HepG2 (cell line): Measurements from ENCODE around the gene TCF7L2. TPM values are rescaled to one million over a fixed set of nuclear protein-coding genes. Genes with fewer than 3 reads are reported as not detected.
A peak's percentile ranks its signal among the peaks of the same experiment; 100 is the strongest.

Experiments
- ATAC-seq: fragments of 200-7000 bp; cut with Tn5 transposase; 3 replicates; pipeline ENCODE4 v1.9.1; 2020; ENCODE audit warnings: mild to moderate bottlenecking, moderate library complexity
- BruUV-seq: library from RNA; stranded (reverse); fragments of 400-500 nt; replicated peaks from 2 replicates; lab custom pipeline; 2021; lab: Mats Ljungman, UMichigan
- CTCF ChIA-PET: fragments of 300-600 bp; formaldehyde crosslinking; extraction: SDS; loops from one replicate; lab custom pipeline; 2021; ENCODE audit warnings: low total read pairs, inconsistent platforms, low intra/inter-chr PET ratio; lab: Yijun Ruan, JAX
- POLR2A ChIA-PET: fragments of 350-600 bp; sonication (Branson Sonifier 250); formaldehyde crosslinking; loops from one replicate; lab custom pipeline; 2020; ENCODE audit warnings: antibody characterized with exemption, inconsistent platforms; lab: Yijun Ruan, JAX
- DNase-seq: peaks from one replicate; pipeline ENCODE4 v3.0.0-alpha.2; 2015; ENCODE audit warnings: low spot score
- FAIRE-seq: peaks from 3 replicates; lab custom pipeline; 2011; peaks lifted over from hg19 to GRCh38; lab: Jason Lieb, UNC
- H2AFZ ChIP-seq: one replicate; pipeline ENCODE4 v1.6.1; 2011; ENCODE audit warnings: low read length, inconsistent platforms
- H3K27ac ChIP-seq: fragments of 300-600 bp; 3 replicates; pipeline ENCODE4 v1.8.0; 2011; ENCODE audit warnings: mixed run types, mild to moderate bottlenecking, mixed read lengths, low read length, inconsistent platforms; ENCODE audit not compliant: insufficient read depth; ENCODE audit errors: extremely low read length
- H3K27me3 ChIP-seq, 2 experiments: fragments of 200-600 bp in 1 of 2; 2 replicates in 1 of 2; 3 replicates in 1 of 2; pipeline versions ENCODE4 v1.6.0 to v1.8.0; 2011; ENCODE audit warnings: low read length in 2 of 2, mild to moderate bottlenecking in 2 of 2, moderate library complexity in 2 of 2, inconsistent platforms in 1 of 2; ENCODE audit not compliant: insufficient read depth in 2 of 2, control insufficient read depth in 1 of 2
- H3K36me3 ChIP-seq, 2 experiments: fragments of 200-600 bp in 1 of 2; replicated peaks in 1 of 2; 2 replicates in 1 of 2; 3 replicates in 1 of 2; pipeline versions ENCODE4 v1.5.1 to v1.8.0; 2011; ENCODE audit warnings: low read length in 2 of 2, inconsistent platforms in 1 of 2; ENCODE audit not compliant: insufficient read depth in 2 of 2, control insufficient read depth in 1 of 2
- H3K4me1 ChIP-seq: 2 replicates; pipeline ENCODE4 v1.5.1; 2012; ENCODE audit warnings: low read length, inconsistent platforms; ENCODE audit not compliant: insufficient read depth
- H3K4me2 ChIP-seq: 2 replicates; pipeline ENCODE4 v1.6.0; 2011; ENCODE audit warnings: low read depth, low read length, inconsistent platforms
- H3K4me3 ChIP-seq, 3 experiments: fragments of 200-600 bp in 1 of 3; sonication (generic), shearing (Covaris generic) in 1 of 3; replicated peaks in 1 of 3; 2 replicates each; pipeline ENCODE4 v1.5.1; 2011 to 2016; ENCODE audit warnings: low read length in 3 of 3, inconsistent platforms in 2 of 3, low read depth in 2 of 3, mild to moderate bottlenecking in 2 of 3, control low read depth in 1 of 3, mixed read lengths in 1 of 3; ENCODE audit not compliant: insufficient read depth in 1 of 3
- H3K79me2 ChIP-seq: one replicate; pipeline ENCODE4 v1.6.1; 2011; ENCODE audit warnings: low read length, inconsistent platforms; ENCODE audit not compliant: insufficient read depth
- H3K9ac ChIP-seq: 2 replicates; pipeline ENCODE4 v1.6.0; 2011; ENCODE audit warnings: mild to moderate bottlenecking, low read depth, low read length, inconsistent platforms; ENCODE audit not compliant: insufficient read depth
- H3K9me3 ChIP-seq: 2 replicates; pipeline ENCODE4 v1.5.1; 2012; ENCODE audit warnings: mild to moderate bottlenecking, low read length
- H4K20me1 ChIP-seq: 2 replicates; pipeline ENCODE4 v1.6.0; 2011; ENCODE audit warnings: inconsistent platforms, mild to moderate bottlenecking, low read length, moderate library complexity; ENCODE audit not compliant: insufficient read depth
- NR1H2 ChIP-seq: sonication (generic); formaldehyde crosslinking; IDR thresholded peaks from 2 replicates; pipeline ENCODE4 v1.8.1; 2022; ENCODE audit warnings: low read depth, missing genetic modification reagents, borderline replicate concordance
- TOPORS ChIP-seq: sonication (generic); formaldehyde crosslinking; IDR thresholded peaks from 2 replicates; pipeline ENCODE4 v1.8.0; 2023; ENCODE audit warnings: mild to moderate bottlenecking, missing genetic modification reagents
- TRIM24 ChIP-seq: sonication (generic); formaldehyde crosslinking; IDR thresholded peaks from 2 replicates; pipeline ENCODE4 v1.8.0; 2022; ENCODE audit warnings: mild to moderate bottlenecking, missing genetic modification reagents
- ZNF350 ChIP-seq: sonication (generic); formaldehyde crosslinking; IDR thresholded peaks from 2 replicates; pipeline ENCODE4 v1.4.0; 2020; ENCODE audit warnings: mild to moderate bottlenecking, low read depth, missing genetic modification reagents, borderline replicate concordance
- ZNF550 ChIP-seq: sonication (generic); formaldehyde crosslinking; IDR thresholded peaks from 2 replicates; pipeline ENCODE4 v1.4.0; 2020; ENCODE audit warnings: mild to moderate bottlenecking, missing genetic modification reagents, borderline replicate concordance
- ZNF720 ChIP-seq: sonication (generic); formaldehyde crosslinking; IDR thresholded peaks from 2 replicates; pipeline ENCODE4 v1.4.0; 2020; ENCODE audit warnings: missing genetic modification reagents
- WGBS: methylation state at CpG from one replicate; pipeline ENCODE4 v1.1.6; 2017; ENCODE audit warnings: low lambda C conversion rate; 5-methylcytosine and 5-hydroxymethylcytosine counted together
- in situ Hi-C: cut with HindIII; loops from 2 replicates; pipeline ENCODE4 v1.10.0; 2017; ENCODE audit warnings: low pct_unique_long_range_greater_than_20kb; ENCODE audit not compliant: extremely low pct_ligation_motif_present
- intact Hi-C: fragments of 100-400 bp; cut with micrococcal nuclease; formaldehyde crosslinking; loops from one replicate; pipeline ENCODE4 v1.10.0; 2022; ENCODE audit not compliant: unreplicated experiment
- polyA plus RNA-seq, 8 experiments: library from polyadenylated mRNA; depleted of rRNA in 3 of 8; stranded (reverse) in 7 of 8; unstranded in 1 of 8; fragments of >200 nt; fragmentation: Illumina TruSeq in 4 of 8; extraction: Trizol in 4 of 8; gene quantifications; 2 replicates each; pipeline versions ENCODE4 v1.2.1 to v1.2.3, GENCODE V29; 2011 to 2016; ENCODE audit warnings: low read depth in 4 of 8, missing spikeins in 1 of 8, mixed read lengths in 1 of 8; ENCODE audit not compliant: insufficient read depth in 1 of 8
- total RNA-seq, 5 experiments: library from RNA; depleted of rRNA; stranded (reverse); fragments of >200 nt; fragmentation: Illumina TruSeq; extraction: Trizol; gene quantifications; 2 replicates each; pipeline ENCODE4 v1.2.3, GENCODE V29; 2016; ENCODE audit warnings: low read depth in 1 of 5
- TF ChIP-seq, protein P1 (sequence below): sonication (generic); formaldehyde crosslinking; IDR thresholded peaks from 2 replicates; pipeline ENCODE4 v1.4.0; 2020; ENCODE audit warnings: missing genetic modification reagents
- TF ChIP-seq, protein P2 (sequence below): sonication (generic); formaldehyde crosslinking; conservative IDR thresholded peaks from 2 replicates; pipeline ENCODE4 v1.4.0; 2020; ENCODE audit warnings: missing genetic modification reagents
- TF ChIP-seq, protein P3 (sequence below): sonication (generic); formaldehyde crosslinking; IDR thresholded peaks from 2 replicates; pipeline ENCODE4 v1.5.0; 2020; ENCODE audit warnings: mild to moderate bottlenecking, missing genetic modification reagents
- TF ChIP-seq, protein P4 (sequence below): sonication (generic); formaldehyde crosslinking; IDR thresholded peaks from 2 replicates; pipeline ENCODE4 v1.5.1; 2020; ENCODE audit warnings: mild to moderate bottlenecking, missing genetic modification reagents, borderline replicate concordance

TCF7L2 gene
- total and polyA plus RNA-seq, 2 of the 13 experiments (the other 11 are each of a cell fraction or from before 2014, with no cell fraction given): 3.9 to 13.7 TPM

DNA sequence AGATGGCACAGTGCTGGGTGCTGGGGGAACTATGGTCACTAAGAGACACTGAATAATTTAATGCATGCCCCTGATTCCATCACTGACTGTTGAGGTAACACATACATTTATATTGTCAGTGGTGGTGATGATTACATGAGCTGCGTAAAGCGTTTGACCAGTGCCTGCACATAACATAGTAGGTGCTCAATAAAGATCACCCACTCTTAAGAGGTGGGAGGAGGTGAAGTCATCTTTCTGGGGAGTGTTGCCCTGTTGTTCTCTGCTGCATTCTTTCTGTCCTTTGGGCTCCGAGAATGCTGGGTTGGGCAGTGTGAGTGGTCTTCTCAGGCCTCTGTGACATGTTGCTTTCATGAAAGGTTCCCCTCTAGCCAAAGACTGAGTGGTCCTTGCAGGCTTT is 68.0 kb downstream of the TCF7L2 start:
- no TSS peak for BruUV-seq
- Histone ChIP-seq H3K36me3 (peaks cover 4 to 8% of the 10 kb centered on the region in 2 experiments; a peak in 3 of 5 replicates), H2AFZ (no peak overlapping the region), H3K79me2 (peaks cover 85% of the 10 kb centered on the region), H3K9me3 (no peaks in the 10 kb centered on the region), H3K4me1 (peaks cover 71% of the 10 kb centered on the region), H3K27ac (peak overlapping the region; percentile 25), H4K20me1 (peaks cover 97% of the 10 kb centered on the region), H3K27me3 (no peaks in the 10 kb centered on the region), H3K4me3 (no peak overlapping the region; a peak in 1 of 6 replicates), H3K4me2 (peak overlapping the region; percentile 63; the same call in 1 of the 2 replicates), H3K9ac (no peak overlapping the region)
- POLR2A ChIA-PET: no interaction called here
- intact Hi-C loops (loop anchor here (5.0 kb wide), 1 partner anchor 54 kb away; no protein-coding TSS in a partner anchor), in situ Hi-C loops (no loop called here)
- ATAC-seq (no peak), DNase-seq (no peak), FAIRE-seq (no peak)
- WGBS: 96% methylated on average over 3 of the region's 3 CpGs
- CTCF ChIA-PET: no interaction called here
- TF ChIP-seq TOPORS (CRISPR knock-in tag) (no peak), NR1H2 (CRISPR knock-in tag) (no peak), ZNF720 (CRISPR knock-in tag) (no peak), ZNF350 (CRISPR knock-in tag) (no peak), TRIM24 (CRISPR knock-in tag) (no peak), ZNF550 (CRISPR knock-in tag) (no peak)
- TF ChIP-seq, protein P1, sequence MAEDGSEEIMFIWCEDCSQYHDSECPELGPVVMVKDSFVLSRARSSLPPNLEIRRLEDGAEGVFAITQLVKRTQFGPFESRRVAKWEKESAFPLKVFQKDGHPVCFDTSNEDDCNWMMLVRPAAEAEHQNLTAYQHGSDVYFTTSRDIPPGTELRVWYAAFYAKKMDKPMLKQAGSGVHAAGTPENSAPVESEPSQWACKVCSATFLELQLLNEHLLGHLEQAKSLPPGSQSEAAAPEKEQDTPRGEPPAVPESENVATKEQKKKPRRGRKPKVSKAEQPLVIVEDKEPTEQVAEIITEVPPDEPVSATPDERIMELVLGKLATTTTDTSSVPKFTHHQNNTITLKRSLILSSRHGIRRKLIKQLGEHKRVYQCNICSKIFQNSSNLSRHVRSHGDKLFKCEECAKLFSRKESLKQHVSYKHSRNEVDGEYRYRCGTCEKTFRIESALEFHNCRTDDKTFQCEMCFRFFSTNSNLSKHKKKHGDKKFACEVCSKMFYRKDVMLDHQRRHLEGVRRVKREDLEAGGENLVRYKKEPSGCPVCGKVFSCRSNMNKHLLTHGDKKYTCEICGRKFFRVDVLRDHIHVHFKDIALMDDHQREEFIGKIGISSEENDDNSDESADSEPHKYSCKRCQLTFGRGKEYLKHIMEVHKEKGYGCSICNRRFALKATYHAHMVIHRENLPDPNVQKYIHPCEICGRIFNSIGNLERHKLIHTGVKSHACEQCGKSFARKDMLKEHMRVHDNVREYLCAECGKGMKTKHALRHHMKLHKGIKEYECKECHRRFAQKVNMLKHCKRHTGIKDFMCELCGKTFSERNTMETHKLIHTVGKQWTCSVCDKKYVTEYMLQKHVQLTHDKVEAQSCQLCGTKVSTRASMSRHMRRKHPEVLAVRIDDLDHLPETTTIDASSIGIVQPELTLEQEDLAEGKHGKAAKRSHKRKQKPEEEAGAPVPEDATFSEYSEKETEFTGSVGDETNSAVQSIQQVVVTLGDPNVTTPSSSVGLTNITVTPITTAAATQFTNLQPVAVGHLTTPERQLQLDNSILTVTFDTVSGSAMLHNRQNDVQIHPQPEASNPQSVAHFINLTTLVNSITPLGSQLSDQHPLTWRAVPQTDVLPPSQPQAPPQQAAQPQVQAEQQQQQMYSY (CRISPR knock-in tag): no peak
- TF ChIP-seq, protein P2, sequence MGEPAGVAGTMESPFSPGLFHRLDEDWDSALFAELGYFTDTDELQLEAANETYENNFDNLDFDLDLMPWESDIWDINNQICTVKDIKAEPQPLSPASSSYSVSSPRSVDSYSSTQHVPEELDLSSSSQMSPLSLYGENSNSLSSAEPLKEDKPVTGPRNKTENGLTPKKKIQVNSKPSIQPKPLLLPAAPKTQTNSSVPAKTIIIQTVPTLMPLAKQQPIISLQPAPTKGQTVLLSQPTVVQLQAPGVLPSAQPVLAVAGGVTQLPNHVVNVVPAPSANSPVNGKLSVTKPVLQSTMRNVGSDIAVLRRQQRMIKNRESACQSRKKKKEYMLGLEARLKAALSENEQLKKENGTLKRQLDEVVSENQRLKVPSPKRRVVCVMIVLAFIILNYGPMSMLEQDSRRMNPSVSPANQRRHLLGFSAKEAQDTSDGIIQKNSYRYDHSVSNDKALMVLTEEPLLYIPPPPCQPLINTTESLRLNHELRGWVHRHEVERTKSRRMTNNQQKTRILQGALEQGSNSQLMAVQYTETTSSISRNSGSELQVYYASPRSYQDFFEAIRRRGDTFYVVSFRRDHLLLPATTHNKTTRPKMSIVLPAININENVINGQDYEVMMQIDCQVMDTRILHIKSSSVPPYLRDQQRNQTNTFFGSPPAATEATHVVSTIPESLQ (CRISPR knock-in tag): no peak
- TF ChIP-seq, protein P3, sequence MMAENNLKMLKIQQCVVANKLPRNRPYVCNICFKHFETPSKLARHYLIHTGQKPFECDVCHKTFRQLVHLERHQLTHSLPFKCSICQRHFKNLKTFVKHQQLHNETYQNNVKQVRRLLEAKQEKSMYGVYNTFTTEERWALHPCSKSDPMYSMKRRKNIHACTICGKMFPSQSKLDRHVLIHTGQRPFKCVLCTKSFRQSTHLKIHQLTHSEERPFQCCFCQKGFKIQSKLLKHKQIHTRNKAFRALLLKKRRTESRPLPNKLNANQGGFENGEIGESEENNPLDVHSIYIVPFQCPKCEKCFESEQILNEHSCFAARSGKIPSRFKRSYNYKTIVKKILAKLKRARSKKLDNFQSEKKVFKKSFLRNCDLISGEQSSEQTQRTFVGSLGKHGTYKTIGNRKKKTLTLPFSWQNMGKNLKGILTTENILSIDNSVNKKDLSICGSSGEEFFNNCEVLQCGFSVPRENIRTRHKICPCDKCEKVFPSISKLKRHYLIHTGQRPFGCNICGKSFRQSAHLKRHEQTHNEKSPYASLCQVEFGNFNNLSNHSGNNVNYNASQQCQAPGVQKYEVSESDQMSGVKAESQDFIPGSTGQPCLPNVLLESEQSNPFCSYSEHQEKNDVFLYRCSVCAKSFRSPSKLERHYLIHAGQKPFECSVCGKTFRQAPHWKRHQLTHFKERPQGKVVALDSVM (CRISPR knock-in tag): no peak
- TF ChIP-seq, protein P4, sequence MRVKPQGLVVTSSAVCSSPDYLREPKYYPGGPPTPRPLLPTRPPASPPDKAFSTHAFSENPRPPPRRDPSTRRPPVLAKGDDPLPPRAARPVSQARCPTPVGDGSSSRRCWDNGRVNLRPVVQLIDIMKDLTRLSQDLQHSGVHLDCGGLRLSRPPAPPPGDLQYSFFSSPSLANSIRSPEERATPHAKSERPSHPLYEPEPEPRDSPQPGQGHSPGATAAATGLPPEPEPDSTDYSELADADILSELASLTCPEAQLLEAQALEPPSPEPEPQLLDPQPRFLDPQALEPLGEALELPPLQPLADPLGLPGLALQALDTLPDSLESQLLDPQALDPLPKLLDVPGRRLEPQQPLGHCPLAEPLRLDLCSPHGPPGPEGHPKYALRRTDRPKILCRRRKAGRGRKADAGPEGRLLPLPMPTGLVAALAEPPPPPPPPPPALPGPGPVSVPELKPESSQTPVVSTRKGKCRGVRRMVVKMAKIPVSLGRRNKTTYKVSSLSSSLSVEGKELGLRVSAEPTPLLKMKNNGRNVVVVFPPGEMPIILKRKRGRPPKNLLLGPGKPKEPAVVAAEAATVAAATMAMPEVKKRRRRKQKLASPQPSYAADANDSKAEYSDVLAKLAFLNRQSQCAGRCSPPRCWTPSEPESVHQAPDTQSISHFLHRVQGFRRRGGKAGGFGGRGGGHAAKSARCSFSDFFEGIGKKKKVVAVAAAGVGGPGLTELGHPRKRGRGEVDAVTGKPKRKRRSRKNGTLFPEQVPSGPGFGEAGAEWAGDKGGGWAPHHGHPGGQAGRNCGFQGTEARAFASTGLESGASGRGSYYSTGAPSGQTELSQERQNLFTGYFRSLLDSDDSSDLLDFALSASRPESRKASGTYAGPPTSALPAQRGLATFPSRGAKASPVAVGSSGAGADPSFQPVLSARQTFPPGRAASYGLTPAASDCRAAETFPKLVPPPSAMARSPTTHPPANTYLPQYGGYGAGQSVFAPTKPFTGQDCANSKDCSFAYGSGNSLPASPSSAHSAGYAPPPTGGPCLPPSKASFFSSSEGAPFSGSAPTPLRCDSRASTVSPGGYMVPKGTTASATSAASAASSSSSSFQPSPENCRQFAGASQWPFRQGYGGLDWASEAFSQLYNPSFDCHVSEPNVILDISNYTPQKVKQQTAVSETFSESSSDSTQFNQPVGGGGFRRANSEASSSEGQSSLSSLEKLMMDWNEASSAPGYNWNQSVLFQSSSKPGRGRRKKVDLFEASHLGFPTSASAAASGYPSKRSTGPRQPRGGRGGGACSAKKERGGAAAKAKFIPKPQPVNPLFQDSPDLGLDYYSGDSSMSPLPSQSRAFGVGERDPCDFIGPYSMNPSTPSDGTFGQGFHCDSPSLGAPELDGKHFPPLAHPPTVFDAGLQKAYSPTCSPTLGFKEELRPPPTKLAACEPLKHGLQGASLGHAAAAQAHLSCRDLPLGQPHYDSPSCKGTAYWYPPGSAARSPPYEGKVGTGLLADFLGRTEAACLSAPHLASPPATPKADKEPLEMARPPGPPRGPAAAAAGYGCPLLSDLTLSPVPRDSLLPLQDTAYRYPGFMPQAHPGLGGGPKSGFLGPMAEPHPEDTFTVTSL (CRISPR knock-in tag): no peak
